ENCODE data around the gene ORAI2. TPM values are rescaled to one million over a fixed set of nuclear protein-coding genes. Genes with fewer than 3 reads are reported as not detected.

The ORAI2 gene
- 10 to 100 TPM; 59.5 to 61.9 TPM for total RNA-seq

DNA sequence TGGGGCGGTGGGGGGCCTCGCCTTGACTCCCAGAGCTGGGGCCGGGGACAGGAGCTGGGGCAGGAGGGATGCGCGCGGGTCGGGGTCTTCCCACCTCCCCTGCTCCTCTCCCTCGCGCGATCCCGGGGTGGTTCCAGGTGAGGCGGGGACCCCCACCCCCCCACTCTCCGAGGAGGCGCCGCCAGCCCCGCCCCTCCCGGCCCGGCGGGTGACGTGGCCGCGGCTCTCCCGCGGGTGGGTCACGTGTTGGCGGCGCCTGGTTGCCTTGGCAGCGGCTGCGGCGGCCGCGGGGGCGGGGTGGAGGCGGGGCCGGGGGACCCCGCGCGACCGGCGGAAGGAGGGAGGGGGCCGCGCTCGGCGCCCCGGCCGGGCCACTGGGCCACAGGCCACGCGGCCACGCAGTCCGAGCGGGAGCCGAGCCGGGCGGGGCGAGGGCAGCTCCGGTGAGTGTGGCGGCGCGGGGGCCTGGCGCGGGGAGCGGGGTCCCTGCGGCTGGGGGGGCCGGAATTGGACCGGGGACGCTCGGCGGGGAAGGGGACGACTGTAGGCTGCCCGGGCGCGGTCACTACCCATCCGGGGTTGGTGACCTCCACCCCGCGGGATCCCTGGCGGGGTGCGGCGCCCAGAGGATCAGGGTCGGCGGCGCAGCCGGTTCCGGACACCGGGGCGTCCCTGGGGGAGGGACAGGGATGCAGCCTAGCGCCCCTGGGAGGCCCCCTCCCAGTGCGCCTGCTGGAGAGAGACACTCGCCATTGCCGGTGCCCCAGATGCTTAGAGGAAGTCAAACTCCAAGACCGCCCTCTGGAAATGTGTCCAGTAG lies at the start of gene ORAI2:
Gene ORAI2 (plus strand): TSS at position 357 of the 820 bp plus-strand sequence. CDS start 5,382 bp downstream, outside the sequence.
- Mint-ChIP-seq H3K9me3 (no peaks in the 10 kb centered on the region), H3K27me3 (no peaks in the 10 kb centered on the region), H3K27ac (peak within 1 kb of the TSS; percentile 94), H3K4me1 (peaks cover 57% of the 10 kb centered on the region), H3K4me3 (peak within 1 kb of the TSS; percentile 74), H3K36me3 (ENCODE audit: low read depth) (peaks cover 26% of the 10 kb centered on the region)
- CTCF ChIA-PET = interaction anchor here (0.6 to 3.7 kb wide), 8 partner anchors 17 to 155 kb away, joined by 3 to 22 read pairs (median 6); no protein-coding TSS in a partner anchor
- DNase-seq = peak; percentile 88
- POLR2A ChIA-PET = interaction anchor here (0.6 to 7.4 kb wide), 10 partner anchors 8 to 400 kb away, joined by 3 to 67 read pairs (median 4); no protein-coding TSS in a partner anchor

DNA sequence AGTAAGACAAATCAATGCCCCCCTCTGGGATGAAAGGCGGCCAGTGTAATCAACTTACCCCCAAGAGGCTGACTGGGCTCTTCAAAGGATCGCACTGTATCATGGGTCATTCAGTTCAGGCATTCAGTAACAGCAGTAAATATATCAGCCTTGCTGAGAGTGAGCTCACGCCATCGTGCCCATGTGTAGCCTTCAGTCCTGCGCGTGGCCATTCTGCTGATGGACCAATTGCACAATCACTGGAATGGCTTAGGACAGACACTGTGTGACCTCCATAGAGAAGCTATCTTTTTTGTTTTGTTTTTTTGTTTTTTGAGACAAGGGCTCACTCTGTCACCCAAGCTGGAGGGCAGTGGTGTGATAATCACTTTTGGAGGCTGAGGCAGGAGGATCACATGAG lies 46.3 kb upstream of the ORAI2 start:
- Mint-ChIP-seq H3K27ac (no peak overlapping the region), H3K4me3 (no peak overlapping the region), H3K36me3 (ENCODE audit: low read depth) (peaks cover 18% of the 10 kb centered on the region), H3K9me3 (no peaks in the 10 kb centered on the region), H3K4me1 (no peaks in the 10 kb centered on the region), H3K27me3 (no peaks in the 10 kb centered on the region)
- no peak for DNase-seq
- ChIA-PET CTCF (interaction anchor here (1.6 to 2.5 kb wide), 2 partner anchors 107 to 114 kb away, joined by 4 to 6 read pairs; no protein-coding TSS in a partner anchor), POLR2A (interaction anchor here (2.2 kb wide), 1 partner anchor 9 kb away, joined by 8 read pairs; the partner anchor contains the start of gene PRKRIP1)

DNA sequence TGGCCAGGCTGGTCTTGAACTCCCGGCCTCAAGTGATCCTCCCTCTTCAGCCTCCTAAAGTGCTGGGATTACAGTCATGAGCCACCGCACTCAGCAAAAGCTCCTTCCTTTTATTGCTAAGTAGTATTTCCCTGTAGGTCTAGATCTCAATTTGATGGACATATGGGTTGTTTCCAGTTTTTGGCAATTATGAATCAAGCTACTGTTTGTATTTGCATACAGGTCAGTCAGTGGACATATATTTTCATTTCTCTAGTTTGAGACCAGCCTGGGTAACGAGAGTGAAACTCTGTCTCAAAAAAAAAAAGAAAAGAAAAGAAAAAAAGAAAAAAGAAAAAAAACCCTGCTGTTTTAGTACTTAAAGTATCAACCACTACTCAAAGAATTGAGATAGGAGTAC lies 43.6 kb upstream of the ORAI2 start:
- POLR2A ChIA-PET = no interaction called here
- CTCF ChIA-PET = interaction anchor here (0.6 to 1.1 kb wide), 3 partner anchors 10 to 110 kb away, joined by 3 to 5 read pairs (median 3); no protein-coding TSS in a partner anchor
- DNase-seq = no peak
- Mint-ChIP-seq H3K36me3 (ENCODE audit: low read depth) (peaks cover 17% of the 10 kb centered on the region), H3K9me3 (no peaks in the 10 kb centered on the region), H3K4me1 (no peaks in the 10 kb centered on the region), H3K27me3 (no peaks in the 10 kb centered on the region), H3K4me3 (no peak overlapping the region), H3K27ac (no peak overlapping the region)

- DNase-seq = peak; percentile 73
- POLR2A ChIA-PET = interaction anchor here (0.8 kb wide), 1 partner anchor 109 kb away, joined by 3 read pairs; no protein-coding TSS in a partner anchor
- peaks cover 17% of the 10 kb centered on the region for H3K36me3 Mint-ChIP-seq (ENCODE audit: low read depth)
- H3K4me1 Mint-ChIP-seq = peaks cover 5% of the 10 kb centered on the region
- H3K27ac Mint-ChIP-seq = no peak overlapping the region
- no peaks in the 10 kb centered on the region for H3K27me3 Mint-ChIP-seq
- CTCF ChIA-PET = interaction anchor here (0.7 to 3.7 kb wide), 5 partner anchors 21 to 122 kb away, joined by 3 to 30 read pairs (median 4); no protein-coding TSS in a partner anchor
- no peak overlapping the region for H3K4me3 Mint-ChIP-seq
- no peaks in the 10 kb centered on the region for H3K9me3 Mint-ChIP-seq
Measured at GRCh38 chr7:102390697-102391484, 42.5 kb upstream of the ORAI2 start.

DNA sequence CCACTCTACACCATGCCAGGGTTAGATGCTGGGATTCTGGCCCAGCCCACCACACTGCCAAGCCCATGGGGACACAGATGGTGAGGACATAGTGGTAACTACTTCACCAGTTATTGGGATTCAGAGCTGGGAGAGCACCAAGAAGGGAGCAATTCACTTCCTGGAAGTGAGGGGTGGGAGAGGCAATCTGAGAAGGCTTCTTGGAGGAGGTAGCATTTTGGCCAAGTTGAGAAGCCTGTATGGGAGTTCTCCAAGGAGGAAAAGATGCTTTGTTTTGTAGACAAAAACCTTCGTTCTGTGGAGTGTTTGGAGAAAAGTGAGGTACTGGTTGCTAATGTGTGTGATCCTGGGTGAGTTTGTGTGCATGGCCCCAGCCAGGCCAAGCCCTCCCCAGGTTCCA lies 41.0 kb upstream of the ORAI2 start:
- H3K27ac Mint-ChIP-seq = no peak overlapping the region
- peaks cover 16% of the 10 kb centered on the region for H3K4me1 Mint-ChIP-seq
- ChIA-PET POLR2A (no interaction called here), CTCF (interaction anchor here (1.1 to 3.7 kb wide), 3 partner anchors 12 to 113 kb away, joined by 3 to 30 read pairs (median 4); no protein-coding TSS in a partner anchor)
- no peaks in the 10 kb centered on the region for H3K9me3 Mint-ChIP-seq
- H3K27me3 Mint-ChIP-seq = no peaks in the 10 kb centered on the region
- H3K4me3 Mint-ChIP-seq = no peak overlapping the region
- no peak for DNase-seq
- H3K36me3 Mint-ChIP-seq (ENCODE audit: low read depth) = peaks cover 15% of the 10 kb centered on the region

DNA sequence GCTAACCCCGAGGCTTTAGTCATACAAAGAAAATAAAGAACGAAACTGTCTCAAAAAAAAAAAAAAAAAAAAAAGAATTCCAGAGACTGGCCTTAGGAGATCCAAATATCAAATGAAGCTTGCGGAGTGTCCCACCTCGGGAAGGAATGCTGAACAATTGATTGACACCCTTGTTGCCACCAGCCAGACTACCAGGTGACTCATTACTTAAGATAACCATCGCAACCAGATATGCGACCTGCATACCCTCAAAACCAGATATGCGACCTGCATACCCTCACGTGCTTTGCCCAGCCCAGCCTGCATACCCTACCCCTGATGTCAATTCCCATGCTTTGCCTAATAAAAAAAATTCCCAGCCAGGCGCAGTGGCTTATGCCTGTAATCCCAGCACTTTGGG lies 39.9 kb upstream of the ORAI2 start:
- Mint-ChIP-seq H3K4me3 (no peak overlapping the region), H3K27ac (no peak overlapping the region), H3K9me3 (no peaks in the 10 kb centered on the region), H3K27me3 (no peaks in the 10 kb centered on the region), H3K36me3 (ENCODE audit: low read depth) (peaks cover 17% of the 10 kb centered on the region), H3K4me1 (peaks cover 22% of the 10 kb centered on the region)
- CTCF ChIA-PET = interaction anchor here (0.6 to 3.7 kb wide), 4 partner anchors 11 to 1902 kb away, joined by 3 to 30 read pairs (median 4); no protein-coding TSS in a partner anchor
- DNase-seq = no peak
- POLR2A ChIA-PET = no interaction called here

DNA sequence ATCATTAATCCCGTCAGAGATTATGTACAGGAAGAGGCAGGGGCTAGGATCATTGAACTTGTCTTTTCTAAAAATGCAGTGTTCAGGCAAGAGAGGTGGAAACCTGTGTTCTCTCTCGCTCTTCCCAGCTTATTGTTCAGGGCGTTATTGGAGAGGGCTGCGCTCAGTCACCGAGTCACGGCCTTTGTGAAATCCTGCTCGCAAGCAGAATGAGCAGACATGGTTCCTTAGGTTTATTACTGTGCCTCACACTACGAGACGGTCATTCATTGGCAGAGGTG lies 37.8 kb upstream of the ORAI2 start:
- Mint-ChIP-seq H3K4me3 (peak overlapping the region; percentile 91), H3K9me3 (no peaks in the 10 kb centered on the region), H3K27ac (peak overlapping the region; percentile 77), H3K27me3 (no peaks in the 10 kb centered on the region), H3K36me3 (ENCODE audit: low read depth) (peaks cover 27% of the 10 kb centered on the region), H3K4me1 (peaks cover 22% of the 10 kb centered on the region)
- ChIA-PET CTCF (interaction anchor here (1.1 to 1.8 kb wide), 5 partner anchors 9 to 1506 kb away, joined by 3 to 8 read pairs (median 5); partner anchors contain the start of gene UFSP1), POLR2A (interaction anchor here (0.8 to 3.1 kb wide), 11 partner anchors 9 to 652 kb away, joined by 3 to 19 read pairs (median 5); no protein-coding TSS in a partner anchor)
- DNase-seq = no peak

DNA sequence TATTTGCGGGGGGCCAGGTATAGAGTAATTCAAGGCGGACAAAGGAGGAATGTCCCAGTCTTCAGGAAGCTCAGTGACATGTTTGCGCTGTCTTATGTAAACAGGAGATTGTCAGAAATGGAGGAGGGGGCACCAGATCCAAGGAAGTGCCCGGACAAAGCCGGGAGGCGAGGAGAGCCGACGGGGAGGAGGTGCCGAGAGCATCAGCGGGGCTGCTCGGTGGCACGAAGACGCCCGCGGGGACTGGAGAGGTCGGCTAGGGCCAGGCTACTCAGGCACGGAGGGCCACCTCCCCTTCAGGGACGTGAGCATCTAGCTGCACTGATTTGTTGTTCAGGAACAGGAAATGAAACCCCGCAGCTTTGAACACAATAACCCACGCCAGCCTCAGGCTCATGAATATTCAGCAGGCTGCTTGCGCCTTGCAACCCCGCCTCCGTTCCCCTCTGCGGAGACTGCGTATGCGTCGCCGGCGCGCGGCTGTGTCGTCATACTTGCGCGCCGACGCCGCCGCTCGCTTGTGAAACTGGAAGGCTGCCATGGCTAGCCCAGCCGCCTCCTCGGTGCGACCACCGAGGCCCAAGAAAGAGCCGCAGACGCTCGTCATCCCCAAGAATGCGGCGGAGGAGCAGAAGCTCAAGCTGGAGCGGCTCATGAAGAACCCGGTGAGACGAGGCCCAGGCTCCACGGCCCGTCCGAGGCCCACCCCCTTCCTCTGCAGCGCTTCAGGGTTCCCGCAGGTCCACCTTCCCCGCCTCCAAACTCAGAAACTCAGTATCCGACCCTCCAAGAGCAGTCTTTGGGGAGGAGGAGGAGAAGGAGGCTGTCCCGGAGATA lies 37.3 kb upstream of the ORAI2 start, which contains the start of gene PRKRIP1:
Gene PRKRIP1 (plus strand): TSS at position 491 of the 837 bp plus-strand sequence. CDS start 49 bp downstream, at position 540.
- Mint-ChIP-seq H3K4me3 (peak within 1 kb of the TSS; percentile 91), H3K27me3 (no peaks in the 10 kb centered on the region), H3K36me3 (ENCODE audit: low read depth) (peaks cover 30% of the 10 kb centered on the region), H3K4me1 (peaks cover 22% of the 10 kb centered on the region), H3K27ac (peak within 1 kb of the TSS; percentile 77), H3K9me3 (no peaks in the 10 kb centered on the region)
- DNase-seq = peak; percentile 90
- ChIA-PET CTCF (interaction anchor here (1.1 to 1.8 kb wide), 6 partner anchors 9 to 1507 kb away, joined by 3 to 8 read pairs (median 5); partner anchors contain the start of gene UFSP1), POLR2A (interaction anchor here (0.8 to 3.1 kb wide), 12 partner anchors 9 to 653 kb away, joined by 3 to 19 read pairs (median 4); no protein-coding TSS in a partner anchor)

- Mint-ChIP-seq H3K27ac (peak overlapping the region; percentile 77), H3K27me3 (no peaks in the 10 kb centered on the region), H3K4me3 (peak overlapping the region; percentile 91), H3K4me1 (peaks cover 22% of the 10 kb centered on the region), H3K9me3 (no peaks in the 10 kb centered on the region), H3K36me3 (ENCODE audit: low read depth) (peaks cover 31% of the 10 kb centered on the region)
- ChIA-PET CTCF (interaction anchor here (0.7 to 1.8 kb wide), 7 partner anchors 8 to 117 kb away, joined by 3 to 8 read pairs (median 5); no protein-coding TSS in a partner anchor), POLR2A (interaction anchor here (1.0 to 3.1 kb wide), 9 partner anchors 8 to 115 kb away, joined by 3 to 19 read pairs (median 5); no protein-coding TSS in a partner anchor)
- no peak for DNase-seq
Measured at GRCh38 chr7:102396710-102397019, 36.7 kb upstream of the ORAI2 start.

- no peak overlapping the region for H3K4me3 Mint-ChIP-seq
- POLR2A ChIA-PET = interaction anchor here (1.0 kb wide), 1 partner anchor 35 kb away, joined by 4 read pairs; no protein-coding TSS in a partner anchor
Measured at GRCh38 chr7:102398543-102398942, 34.8 kb upstream of the ORAI2 start.

DNA sequence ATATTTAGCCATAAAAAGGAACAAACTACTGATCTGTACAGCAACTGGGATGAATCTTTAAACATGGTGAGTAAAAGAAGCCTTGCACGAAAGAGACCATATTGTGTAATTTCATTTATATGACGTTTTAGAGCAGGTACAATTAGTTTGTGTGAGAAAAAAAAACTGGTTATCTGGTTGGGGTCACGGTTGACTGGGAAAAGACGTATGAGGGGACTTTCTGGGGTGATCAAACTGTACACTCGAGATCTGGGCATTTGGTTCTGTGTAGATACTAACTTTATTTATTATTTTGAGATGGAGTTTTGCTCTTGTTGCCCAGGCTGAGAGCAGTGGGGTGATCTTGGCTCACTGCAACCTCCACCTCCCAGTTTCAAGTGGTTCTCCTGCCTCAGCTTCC lies 33.0 kb upstream of the ORAI2 start:
- no peak for DNase-seq
- Mint-ChIP-seq H3K36me3 (ENCODE audit: low read depth) (peaks cover 49% of the 10 kb centered on the region), H3K9me3 (no peaks in the 10 kb centered on the region), H3K27ac (no peak overlapping the region), H3K27me3 (no peaks in the 10 kb centered on the region), H3K4me1 (peaks cover 31% of the 10 kb centered on the region), H3K4me3 (no peak overlapping the region)
- CTCF ChIA-PET = interaction anchor here (0.6 kb wide), 2 partner anchors 11 to 42 kb away, joined by 3 read pairs; no protein-coding TSS in a partner anchor
- POLR2A ChIA-PET = interaction anchor here (0.8 to 1.3 kb wide), 2 partner anchors 14 to 41 kb away, joined by 3 to 4 read pairs; no protein-coding TSS in a partner anchor

More at GRCh38 chr7:102398543-102398942, 34.8 kb upstream of the ORAI2 start:
- Mint-ChIP-seq H3K4me1 (peaks cover 23% of the 10 kb centered on the region), H3K36me3 (ENCODE audit: low read depth) (peaks cover 35% of the 10 kb centered on the region), H3K27ac (no peak overlapping the region), H3K27me3 (no peaks in the 10 kb centered on the region), H3K9me3 (no peaks in the 10 kb centered on the region)
- CTCF ChIA-PET = interaction anchor here (0.6 to 1.2 kb wide), 4 partner anchors 9 to 121 kb away, joined by 3 to 5 read pairs (median 4); no protein-coding TSS in a partner anchor
- DNase-seq = no peak

Measured in activated CD4-positive, alpha-beta memory T cell treated with anti-CD3 and anti-CD28 coated beads, Interleukin-2, amount 10 ng/mL, durations not matched to agents 7 days and 5 days (primary cell).